Right lobe of liver (tissue), 6 donors: ENCODE data around the gene OR2AE1. TPM values are rescaled to one million over a fixed set of nuclear protein-coding genes. Genes with fewer than 3 reads are reported as not detected.

Experiments
- ATAC-seq, 4 donors: fragments of 200-7000 bp; cut with Tn5 transposase; one replicate each; pipeline ENCODE4 v1.9.1; 2020; ENCODE audit warnings: mild to moderate bottlenecking in 4 of 4, moderate library complexity in 4 of 4
- DNase-seq, 3 donors: peaks; one replicate each; pipeline ENCODE4 v3.0.0-alpha.2; 2020
- H3K27ac ChIP-seq, 3 donors: fragments of 200-600 bp; one replicate each; pipeline ENCODE4 v1.8.0; 2022
- H3K27me3 ChIP-seq, 2 donors: fragments of 200-600 bp; one replicate each; pipeline ENCODE4 v1.8.0; 2022
- H3K36me3 ChIP-seq, 4 donors: fragments of 200-600 bp; sonication (generic) in 1 of 4; one replicate each; pipeline versions ENCODE4 v1.5.1 to v1.8.0; 2017 to 2022; ENCODE audit warnings: control low read depth in 1 of 4
- H3K4me1 ChIP-seq, 4 donors: fragments of 200-600 bp; sonication (generic) in 1 of 4; one replicate each; pipeline versions ENCODE4 v1.5.1 to v1.8.0; 2017 to 2022; ENCODE audit warnings: control low read depth in 1 of 4
- H3K4me3 ChIP-seq, 3 donors: fragments of 200-600 bp; one replicate each; pipeline ENCODE4 v1.8.0; 2022
- H3K9me3 ChIP-seq, 4 donors: fragments of 200-600 bp; sonication (generic) in 1 of 4; one replicate each; pipeline versions ENCODE4 v1.5.1 to v1.8.0; 2017 to 2022; ENCODE audit warnings: control low read depth in 1 of 4
- POLR2A ChIP-seq: fragments of 450-650 bp; IDR thresholded peaks from one replicate; pipeline ENCODE4 v1.6.1; 2017; ENCODE audit warnings: antibody characterized with exemption, mild to moderate bottlenecking
- WGBS: methylation state at CpG from one replicate; pipeline ENCODE4 v1.1.6; 2018; ENCODE audit warnings: low coverage, low lambda C conversion rate; ENCODE audit not compliant: insufficient coverage; ENCODE audit errors: missing lambda C conversion rate; 5-methylcytosine and 5-hydroxymethylcytosine counted together
- intact Hi-C, 2 donors: fragments of 100-400 bp; cut with DNase I; formaldehyde crosslinking; loops; one replicate each; pipeline versions ENCODE4 v1.11.2 to v1.14.1; 2022
- total RNA-seq, 6 experiments: library from RNA; depleted of rRNA in 2 of 6; stranded (reverse); fragments of >200 nt in 2 of 6; fragmentation: NEBNext Ultra II Directional in 3 of 6; extraction: Animal tissue kit (Norgen Biotek cat#: 25700) in 3 of 6; gene quantifications; one replicate each; pipeline versions ENCODE4 v1.1.0 to v1.2.4, GENCODE V29; 2016 to 2023
- TF ChIP-seq, protein P1 (sequence below), 4 donors: fragments of 200-600 bp in 3 of 4; fragments of 450-650 bp in 1 of 4; IDR thresholded peaks; one replicate each; pipeline versions ENCODE4 v1.5.1 to v1.8.0; 2016 to 2022; ENCODE audit warnings: antibody characterized with exemption in 4 of 4, mild to moderate bottlenecking in 2 of 4
- donor health status: DM: no; HTN: yes; CAD: no.
- donor health status: DM: no; HTN: no; CAD: no.
- donor health status: DM: no; HTN: no; CAD: no.
- donor health status: DM: no; HTN: yes; CAD: no.
- donor health status: DM: no; HTN: yes; CAD: no.

OR2AE1 gene
- total RNA-seq, 6 experiments from 2014 or later = not detected

DNA sequence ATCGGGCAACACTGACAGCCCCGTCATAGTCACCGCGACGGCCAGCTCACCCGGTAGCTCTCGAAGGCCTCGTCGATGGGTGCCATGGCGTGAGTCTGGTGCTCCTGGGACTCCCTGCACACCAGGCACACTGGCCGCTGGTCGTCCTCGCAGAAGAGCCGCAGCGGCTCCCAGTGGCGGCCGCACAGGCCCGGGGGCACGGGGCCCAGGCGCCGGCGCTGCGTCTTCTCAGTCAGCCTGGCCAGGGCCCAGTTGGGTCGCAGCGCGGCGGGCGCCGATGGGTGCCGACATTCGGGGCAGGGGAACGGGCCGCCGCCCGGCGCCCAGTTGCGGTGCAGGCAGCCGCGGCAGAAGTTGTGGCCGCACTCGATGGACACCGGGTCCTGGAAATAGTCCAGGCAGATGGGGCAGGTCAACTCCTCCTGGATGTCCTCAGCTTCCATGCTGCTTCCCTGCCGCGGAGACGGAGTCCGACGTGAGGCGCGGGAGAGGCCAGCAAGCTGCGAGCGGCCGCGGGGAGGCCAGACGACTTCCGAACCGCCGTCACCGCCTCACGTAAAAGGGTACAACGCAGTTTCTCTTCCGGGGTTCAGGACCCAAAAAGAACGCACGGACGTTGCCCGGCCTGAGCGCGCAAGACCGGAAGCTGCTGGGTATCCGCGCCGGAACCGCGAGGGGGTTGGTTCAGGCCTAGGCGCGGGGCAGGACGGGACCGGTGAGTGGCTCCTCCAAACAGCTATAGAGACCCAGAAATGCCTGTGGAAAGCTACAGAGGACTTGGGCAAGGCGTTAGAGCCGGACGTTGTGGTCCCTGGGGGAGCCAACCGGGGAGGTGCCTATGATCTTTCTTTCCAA is 42.4 kb upstream of the OR2AE1 start, which contains the start of gene TRIM4:
TRIM4 (minus strand) TSS at position 572 of the 855 bp plus-strand sequence; CDS start at position 443, 129 bp downstream.
- Histone ChIP-seq H3K4me1 (peaks cover 0 to 33% (median 13%) of the 10 kb centered on the region in 4 donors), H3K4me3 (peak within 1 kb of the TSS; percentile 90 to 97 (median 91)), H3K27me3 (no peaks in the 10 kb centered on the region), H3K27ac (peak within 1 kb of the TSS; percentile 83 to 92 (median 91)), H3K36me3 (peaks cover 0 to 11% (median 0%) of the 10 kb centered on the region in 4 donors), H3K9me3 (no peaks in the 10 kb centered on the region)
- intact Hi-C loops = loop anchor here in 1 of 2 donors (10.0 kb wide), 1 partner anchor 136 kb away; no protein-coding TSS in a partner anchor
- peak; percentile 92 for TF ChIP-seq POLR2A
- TF ChIP-seq, protein P1, sequence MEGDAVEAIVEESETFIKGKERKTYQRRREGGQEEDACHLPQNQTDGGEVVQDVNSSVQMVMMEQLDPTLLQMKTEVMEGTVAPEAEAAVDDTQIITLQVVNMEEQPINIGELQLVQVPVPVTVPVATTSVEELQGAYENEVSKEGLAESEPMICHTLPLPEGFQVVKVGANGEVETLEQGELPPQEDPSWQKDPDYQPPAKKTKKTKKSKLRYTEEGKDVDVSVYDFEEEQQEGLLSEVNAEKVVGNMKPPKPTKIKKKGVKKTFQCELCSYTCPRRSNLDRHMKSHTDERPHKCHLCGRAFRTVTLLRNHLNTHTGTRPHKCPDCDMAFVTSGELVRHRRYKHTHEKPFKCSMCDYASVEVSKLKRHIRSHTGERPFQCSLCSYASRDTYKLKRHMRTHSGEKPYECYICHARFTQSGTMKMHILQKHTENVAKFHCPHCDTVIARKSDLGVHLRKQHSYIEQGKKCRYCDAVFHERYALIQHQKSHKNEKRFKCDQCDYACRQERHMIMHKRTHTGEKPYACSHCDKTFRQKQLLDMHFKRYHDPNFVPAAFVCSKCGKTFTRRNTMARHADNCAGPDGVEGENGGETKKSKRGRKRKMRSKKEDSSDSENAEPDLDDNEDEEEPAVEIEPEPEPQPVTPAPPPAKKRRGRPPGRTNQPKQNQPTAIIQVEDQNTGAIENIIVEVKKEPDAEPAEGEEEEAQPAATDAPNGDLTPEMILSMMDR (IDR thresholded peaks at IDR 0.05) = peak in 2 of 4 donors; percentile 20 to 35
- ATAC-seq (peak; percentile 97 to 99 (median 98)), DNase-seq (peak; percentile 92 to 96 (median 95))
- WGBS = 9% methylated on average over 13 of the region's 81 CpGs

DNA sequence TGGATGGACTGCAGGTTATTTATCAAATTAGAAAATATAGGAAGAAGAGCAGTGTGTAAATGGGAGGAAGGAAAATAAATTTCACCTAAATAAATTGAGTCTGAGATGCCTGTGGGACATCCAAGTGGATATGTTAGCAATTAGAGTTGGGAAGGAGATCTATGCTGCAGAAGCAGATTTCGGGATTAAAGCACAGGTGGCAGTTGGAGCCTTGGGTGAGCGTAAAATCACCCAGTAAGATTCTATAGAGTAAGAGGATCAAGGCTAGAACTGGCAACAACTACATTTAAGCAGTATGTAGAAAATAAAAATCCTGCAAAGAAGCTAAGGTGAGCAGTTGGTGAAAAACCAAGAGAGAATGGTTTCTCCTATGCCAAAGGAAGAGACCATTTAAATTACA is 34.1 kb upstream of the OR2AE1 start:
- Histone ChIP-seq H3K36me3 (peaks cover 0 to 38% (median 13%) of the 10 kb centered on the region in 4 donors), H3K4me1 (peaks cover 0 to 7% (median 0%) of the 10 kb centered on the region in 4 donors), H3K27ac (no peak overlapping the region), H3K9me3 (no peaks in the 10 kb centered on the region), H3K4me3 (no peak overlapping the region), H3K27me3 (no peaks in the 10 kb centered on the region)
- 100% methylated on average over 2 of the region's 2 CpGs for WGBS
- no peak for DNase-seq
- no peak for ATAC-seq
- TF ChIP-seq, protein P1 (IDR thresholded peaks at IDR 0.05) = no peak
- no peak for TF ChIP-seq POLR2A
- intact Hi-C loops = loop anchor here in 1 of 2 donors (10.0 kb wide), 1 partner anchor 144 kb away; no protein-coding TSS in a partner anchor

DNA sequence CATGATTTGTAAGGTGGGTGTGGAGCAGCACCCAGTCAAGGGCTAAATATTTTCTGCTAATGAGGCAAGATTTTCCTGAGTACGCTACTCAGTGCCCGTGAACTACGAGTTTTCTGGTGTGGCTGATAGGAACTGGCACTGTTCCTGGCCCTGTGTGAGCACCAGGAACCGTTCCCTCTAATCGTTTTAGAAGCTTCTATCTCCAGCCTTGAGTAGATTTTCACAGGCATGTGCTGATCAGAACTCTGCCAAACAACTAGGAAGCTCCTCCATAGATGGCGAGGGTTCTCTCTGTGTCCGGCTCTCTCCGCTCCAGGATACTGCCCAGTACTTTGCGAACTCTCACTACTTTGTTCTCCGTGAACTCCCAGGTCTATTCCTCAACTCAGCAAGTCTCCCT is 24.7 kb upstream of the OR2AE1 start:
- no peak for ATAC-seq
- peaks cover 5 to 66% (median 27%) of the 10 kb centered on the region in 4 donors for H3K36me3 ChIP-seq
- WGBS = 94% methylated on average over 8 of the region's 10 CpGs

DNA sequence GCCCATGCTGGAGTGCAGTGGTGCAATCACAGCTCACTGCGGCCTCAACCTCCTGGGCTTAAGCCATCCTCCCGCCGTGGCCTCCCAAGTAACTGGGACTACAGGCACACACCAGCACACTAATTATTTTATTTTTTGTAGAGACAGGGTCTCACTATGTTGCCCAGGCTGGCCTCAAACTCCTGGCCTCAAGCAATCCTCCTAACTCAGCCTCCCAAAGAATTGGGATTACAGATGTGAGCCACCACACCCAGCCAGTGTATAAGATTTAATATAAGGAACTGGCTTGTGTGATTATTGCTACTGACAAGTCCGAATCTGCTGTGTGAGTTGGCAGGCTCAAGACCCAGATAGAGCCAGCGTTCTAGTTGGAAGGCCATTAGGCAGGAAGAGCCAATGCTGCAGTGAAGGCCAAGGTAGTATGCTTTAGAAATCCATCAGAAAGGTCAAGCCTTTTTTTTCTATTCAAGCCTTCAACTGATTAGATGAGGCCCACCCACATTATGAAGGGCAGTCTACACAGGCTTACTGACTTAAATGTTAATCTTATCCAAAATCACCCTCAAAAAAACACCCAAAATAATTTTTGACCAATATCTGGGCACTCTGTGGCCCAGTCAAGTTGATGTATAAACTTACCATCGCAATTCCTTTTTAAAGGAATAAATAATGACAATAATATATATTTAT is 23.1 kb upstream of the OR2AE1 start:
- no peak for TF ChIP-seq POLR2A
- TF ChIP-seq, protein P1 (IDR thresholded peaks at IDR 0.05) = no peak
- ATAC-seq (no peak), DNase-seq (no peak)
- Histone ChIP-seq H3K4me1 (no peaks in the 10 kb centered on the region), H3K36me3 (peaks cover 5 to 50% (median 22%) of the 10 kb centered on the region in 4 donors), H3K27me3 (no peaks in the 10 kb centered on the region), H3K27ac (no peak overlapping the region), H3K4me3 (no peak overlapping the region), H3K9me3 (no peaks in the 10 kb centered on the region)
- 89% methylated on average over 3 of the region's 6 CpGs for WGBS
- intact Hi-C loops = no loop called here

More for the DNA sequence above, 24.7 kb upstream of the OR2AE1 start:
- intact Hi-C loops = no loop called here
- no peaks in the 10 kb centered on the region for H3K4me1 ChIP-seq
- DNase-seq = no peak
- H3K27me3 ChIP-seq = no peaks in the 10 kb centered on the region
- H3K4me3 ChIP-seq = no peak overlapping the region
- TF ChIP-seq, protein P1 (IDR thresholded peaks at IDR 0.05) = no peak
- no peak for TF ChIP-seq POLR2A
- H3K27ac ChIP-seq = no peak overlapping the region
- H3K9me3 ChIP-seq = no peaks in the 10 kb centered on the region
